Endodermal cell (in vitro differentiated cells): Measurements from ENCODE around the gene MOSMO. TPM values are rescaled to one million over a fixed set of nuclear protein-coding genes. Genes with fewer than 3 reads are reported as not detected.

ENCODE experiments used
- DNase-seq: peaks from one replicate; pipeline ENCODE4 v3.0.0-alpha.2; 2017
- H3K27ac ChIP-seq: 2 replicates; pipeline ENCODE4 v1.5.1; 2013; ENCODE audit warnings: mild to moderate bottlenecking, low read depth, low read length, moderate library complexity
- H3K27me3 ChIP-seq: 2 replicates; pipeline ENCODE4 v1.6.1; 2013; ENCODE audit warnings: mild to moderate bottlenecking, low read length, moderate library complexity; ENCODE audit not compliant: insufficient read depth, control insufficient read depth, poor library complexity, severe bottlenecking
- H3K36me3 ChIP-seq: 2 replicates; pipeline ENCODE4 v1.7.0; 2013; ENCODE audit warnings: mild to moderate bottlenecking, low read length, moderate library complexity; ENCODE audit not compliant: control insufficient read depth, insufficient read depth
- H3K4me1 ChIP-seq: one replicate; pipeline ENCODE4 v1.7.0; 2013; ENCODE audit warnings: low read length; ENCODE audit not compliant: control insufficient read depth, insufficient read depth
- H3K4me3 ChIP-seq: 2 replicates; pipeline ENCODE4 v1.5.1; 2013; ENCODE audit warnings: mild to moderate bottlenecking, low read length, moderate library complexity
- H3K9ac ChIP-seq: 2 replicates; pipeline ENCODE4 v1.6.1; 2013; ENCODE audit warnings: mild to moderate bottlenecking, low read length, moderate library complexity; ENCODE audit not compliant: poor library complexity, severe bottlenecking; ENCODE audit errors: extremely low read depth
- H3K9me3 ChIP-seq: 2 replicates; pipeline ENCODE4 v1.6.1; 2013; ENCODE audit warnings: mild to moderate bottlenecking, low read length, moderate library complexity; ENCODE audit not compliant: control insufficient read depth
- H3K27ac Mint-ChIP-seq: 2 replicates; pipeline ENCODE4 v1.8.0; 2020; ENCODE audit warnings: mixed read lengths
- H3K27me3 Mint-ChIP-seq: 2 replicates; pipeline ENCODE4 v1.8.0; 2021; ENCODE audit warnings: mild to moderate bottlenecking, mixed read lengths; ENCODE audit not compliant: insufficient read depth
- H3K36me3 Mint-ChIP-seq: 2 replicates; pipeline ENCODE4 v1.8.0; 2020; ENCODE audit warnings: low read depth, mixed read lengths
- H3K4me1 Mint-ChIP-seq: 2 replicates; pipeline ENCODE4 v1.8.0; 2020; ENCODE audit warnings: mixed read lengths
- H3K4me3 Mint-ChIP-seq: 2 replicates; pipeline ENCODE4 v1.8.0; 2020; ENCODE audit warnings: mild to moderate bottlenecking, moderate library complexity, mixed read lengths
- H3K9me3 Mint-ChIP-seq: 2 replicates; pipeline ENCODE4 v1.8.0; 2020; ENCODE audit warnings: mild to moderate bottlenecking, mixed read lengths
- WGBS, 2 experiments: methylation state at CpG; one replicate each; pipeline versions ENCODE4 v1.1.5 to v1.1.7; 2013; ENCODE audit warnings: missing lambda C conversion rate in 2 of 2, mixed read lengths in 1 of 2; ENCODE audit not compliant: insufficient coverage in 1 of 2, insufficient read length in 1 of 2; 5-methylcytosine and 5-hydroxymethylcytosine counted together
- total RNA-seq, 2 donors: library from RNA; stranded (reverse); fragmentation: NEBNext Ultra II Directional in 1 of 2; extraction: Animal tissue kit (Norgen Biotek cat#: 25700) in 1 of 2; gene quantifications; 2 replicates in 1 of 2; 3 replicates in 1 of 2; pipeline ENCODE4 v1.2.1, GENCODE V29; 2021
- TF ChIP-seq, protein P1 (sequence below): fragments of 200-600 bp; sonication (generic); conservative IDR thresholded peaks from 2 replicates; pipeline ENCODE4 v1.5.0; 2021; ENCODE audit warnings: antibody characterized with exemption, mild to moderate bottlenecking

Gene MOSMO
- total RNA-seq, 2 donors from 2014 or later = 12.6 to 14.7 TPM

DNA sequence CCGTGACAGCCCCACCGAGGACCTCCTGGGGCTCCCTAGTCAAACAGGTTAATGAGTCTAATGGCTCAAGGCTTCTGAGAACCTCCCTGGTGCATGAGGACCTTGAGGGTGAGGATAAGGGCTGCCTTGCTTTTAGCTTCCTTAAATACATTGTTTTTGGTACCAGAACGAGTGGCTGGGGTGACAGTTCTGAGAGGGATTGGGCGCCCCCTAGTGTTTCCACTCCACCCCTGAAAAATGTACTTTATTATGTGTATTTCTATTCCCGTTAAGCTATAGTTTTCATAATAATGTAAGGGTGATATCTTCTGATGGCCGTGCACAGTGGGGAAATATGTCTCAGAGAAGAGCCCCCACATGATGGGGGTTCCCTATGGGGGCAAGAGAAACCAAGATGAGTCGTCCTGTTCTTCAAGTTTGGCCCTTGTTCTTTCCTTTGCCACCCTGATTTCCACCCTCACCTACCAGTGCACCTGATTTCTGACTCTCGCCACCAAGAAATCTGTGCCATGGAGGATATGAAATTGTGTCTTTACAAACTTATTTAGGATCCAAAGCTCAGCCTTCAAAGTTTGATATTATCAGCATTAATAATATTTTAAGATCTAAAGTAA lies 69.9 kb downstream of the MOSMO start:
- H3K9me3 ChIP-seq = no peaks in the 10 kb centered on the region
- no peak overlapping the region for H3K4me3 Mint-ChIP-seq
- 27 to 73% methylated on average over 3 to 8 of the region's 8 CpGs for WGBS, 2 experiments
- H3K27ac Mint-ChIP-seq = no peak overlapping the region
- H3K9me3 Mint-ChIP-seq = no peaks in the 10 kb centered on the region
- no peaks in the 10 kb centered on the region for H3K36me3 Mint-ChIP-seq
- TF ChIP-seq, protein P1, sequence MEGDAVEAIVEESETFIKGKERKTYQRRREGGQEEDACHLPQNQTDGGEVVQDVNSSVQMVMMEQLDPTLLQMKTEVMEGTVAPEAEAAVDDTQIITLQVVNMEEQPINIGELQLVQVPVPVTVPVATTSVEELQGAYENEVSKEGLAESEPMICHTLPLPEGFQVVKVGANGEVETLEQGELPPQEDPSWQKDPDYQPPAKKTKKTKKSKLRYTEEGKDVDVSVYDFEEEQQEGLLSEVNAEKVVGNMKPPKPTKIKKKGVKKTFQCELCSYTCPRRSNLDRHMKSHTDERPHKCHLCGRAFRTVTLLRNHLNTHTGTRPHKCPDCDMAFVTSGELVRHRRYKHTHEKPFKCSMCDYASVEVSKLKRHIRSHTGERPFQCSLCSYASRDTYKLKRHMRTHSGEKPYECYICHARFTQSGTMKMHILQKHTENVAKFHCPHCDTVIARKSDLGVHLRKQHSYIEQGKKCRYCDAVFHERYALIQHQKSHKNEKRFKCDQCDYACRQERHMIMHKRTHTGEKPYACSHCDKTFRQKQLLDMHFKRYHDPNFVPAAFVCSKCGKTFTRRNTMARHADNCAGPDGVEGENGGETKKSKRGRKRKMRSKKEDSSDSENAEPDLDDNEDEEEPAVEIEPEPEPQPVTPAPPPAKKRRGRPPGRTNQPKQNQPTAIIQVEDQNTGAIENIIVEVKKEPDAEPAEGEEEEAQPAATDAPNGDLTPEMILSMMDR = peak; percentile 97
- no peaks in the 10 kb centered on the region for H3K27me3 ChIP-seq
- DNase-seq = peak; percentile 86
- no peak overlapping the region for H3K4me3 ChIP-seq
- H3K36me3 ChIP-seq = no peaks in the 10 kb centered on the region
- no peaks in the 10 kb centered on the region for H3K4me1 ChIP-seq
- H3K9ac ChIP-seq = no peak overlapping the region
- H3K27ac ChIP-seq = no peak overlapping the region
- no peaks in the 10 kb centered on the region for H3K4me1 Mint-ChIP-seq
- no peaks in the 10 kb centered on the region for H3K27me3 Mint-ChIP-seq

GRCh38 chr16:22078656-22079055 lies 70.7 kb downstream of the MOSMO start:
- H3K4me1 Mint-ChIP-seq = no peaks in the 10 kb centered on the region
- H3K9ac ChIP-seq = peak overlapping the region; percentile 6
- no peaks in the 10 kb centered on the region for H3K4me1 ChIP-seq
- TF ChIP-seq, protein P1 = no peak
- H3K27ac Mint-ChIP-seq = no peak overlapping the region
- H3K4me3 ChIP-seq = no peak overlapping the region
- no peaks in the 10 kb centered on the region for H3K27me3 Mint-ChIP-seq
- no peaks in the 10 kb centered on the region for H3K36me3 Mint-ChIP-seq
- no peaks in the 10 kb centered on the region for H3K27me3 ChIP-seq
- no peaks in the 10 kb centered on the region for H3K9me3 Mint-ChIP-seq
- H3K36me3 ChIP-seq = no peaks in the 10 kb centered on the region
- no peaks in the 10 kb centered on the region for H3K9me3 ChIP-seq
- WGBS, 2 experiments = 100% methylated on average over 1 of the region's 1 CpG; no CpG with 5 or more reads in 1 of the 2 experiments
- no peak overlapping the region for H3K27ac ChIP-seq
- H3K4me3 Mint-ChIP-seq = no peak overlapping the region
- no peak for DNase-seq

- TF ChIP-seq, protein P1 = no peak
- Mint-ChIP-seq H3K4me3 (no peak overlapping the region), H3K36me3 (peaks cover 4% of the 10 kb centered on the region), H3K9me3 (no peaks in the 10 kb centered on the region), H3K27me3 (no peaks in the 10 kb centered on the region), H3K27ac (no peak overlapping the region), H3K4me1 (no peaks in the 10 kb centered on the region)
- no peak for DNase-seq
- H3K9me3 ChIP-seq = no peaks in the 10 kb centered on the region
- WGBS, 2 experiments = 93 to 95% methylated on average over 2 to 3 of the region's 3 CpGs
- H3K27me3 ChIP-seq = no peaks in the 10 kb centered on the region
- no peaks in the 10 kb centered on the region for H3K4me1 ChIP-seq
- no peak overlapping the region for H3K9ac ChIP-seq
- no peak overlapping the region for H3K4me3 ChIP-seq
- no peaks in the 10 kb centered on the region for H3K36me3 ChIP-seq
- no peak overlapping the region for H3K27ac ChIP-seq
These were observed 73.1 kb downstream of the MOSMO start for GRCh38 chr16:22081050-22081449.
